HG03039 (cell line): ENCODE results near the gene KNTC1.
"Not testable (repeated sequence)": the region's sequence is repeated elsewhere in the genome, so short reads cannot be mapped to it uniquely, and the experiment has no call there.

ENCODE experiments used
- ATAC-seq: cut with Tn5 transposase; IDR thresholded peaks from one replicate; pipeline ENCODE4 v1.9.1; 2021; ENCODE audit warnings: mild to moderate bottlenecking, moderate library complexity; ENCODE audit not compliant: unreplicated experiment

Gene KNTC1

GRCh38 chr12:122544537-122544936 lies 17.5 kb downstream of the KNTC1 start:
- ATAC-seq, result no peak

DNA sequence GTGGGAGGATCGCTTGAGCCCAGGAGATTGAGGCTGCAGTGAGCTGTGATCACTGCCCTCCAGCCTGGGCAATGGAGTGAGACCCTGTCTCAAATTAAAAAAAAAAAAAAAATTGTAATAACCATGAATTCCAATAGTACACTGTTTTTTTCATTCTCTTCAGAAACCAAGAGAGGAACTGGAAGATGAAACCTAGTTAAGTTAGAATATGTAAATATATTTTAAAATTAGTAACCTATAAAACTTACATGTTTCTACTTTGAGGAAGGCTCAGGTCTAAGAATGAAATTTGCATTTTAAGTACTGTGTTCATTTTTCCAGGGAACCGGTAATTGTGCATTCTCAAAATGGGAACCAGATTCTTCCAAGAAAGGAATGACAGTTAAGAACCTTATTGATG lies 18.8 kb downstream of the KNTC1 start:
- no peak for ATAC-seq

GRCh38 chr12:122547330-122547729 lies 20.3 kb downstream of the KNTC1 start:
- no peak for ATAC-seq

DNA sequence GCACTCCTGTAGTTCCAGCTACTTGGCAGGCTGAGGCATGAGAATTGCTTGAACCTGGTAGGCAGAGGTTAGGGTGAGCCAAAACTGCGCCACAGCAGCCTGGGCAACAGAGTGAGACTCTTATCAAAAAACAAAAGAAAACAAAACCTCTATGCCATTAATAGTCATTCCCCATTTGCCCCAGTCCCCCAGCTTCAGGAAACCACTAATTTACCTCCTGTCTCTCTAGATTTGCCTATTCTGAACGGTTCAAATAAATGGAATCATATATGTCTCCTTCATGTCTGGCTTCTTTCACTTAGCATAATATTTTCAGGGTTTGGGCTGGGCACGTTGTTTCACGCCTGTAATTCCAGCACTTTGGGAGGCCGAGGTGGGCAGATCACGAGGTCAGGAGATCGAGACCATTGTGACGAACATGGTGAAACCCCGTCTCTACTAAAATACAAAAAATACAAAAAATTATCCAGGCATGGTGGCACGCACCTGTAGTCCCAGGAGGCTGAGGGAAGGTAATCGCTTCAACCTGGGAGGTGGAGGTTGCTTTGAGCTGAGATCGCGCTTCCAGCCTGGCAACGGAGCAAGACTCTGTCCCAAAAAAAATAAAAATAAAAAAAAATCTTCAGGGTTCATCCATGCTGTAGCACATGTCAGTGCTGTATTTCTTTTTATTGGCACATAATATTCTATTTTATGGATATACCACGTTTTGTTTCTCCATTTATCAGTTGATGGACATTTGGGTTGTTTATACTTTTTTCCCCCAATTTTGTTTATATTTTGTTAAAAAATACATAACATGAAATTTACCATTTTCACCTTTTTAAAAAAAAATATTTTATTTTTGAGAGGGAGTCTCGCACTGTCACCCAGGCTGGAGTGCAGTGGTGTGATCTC lies 31.9 kb downstream of the KNTC1 start:
- ATAC-seq, result no peak

DNA sequence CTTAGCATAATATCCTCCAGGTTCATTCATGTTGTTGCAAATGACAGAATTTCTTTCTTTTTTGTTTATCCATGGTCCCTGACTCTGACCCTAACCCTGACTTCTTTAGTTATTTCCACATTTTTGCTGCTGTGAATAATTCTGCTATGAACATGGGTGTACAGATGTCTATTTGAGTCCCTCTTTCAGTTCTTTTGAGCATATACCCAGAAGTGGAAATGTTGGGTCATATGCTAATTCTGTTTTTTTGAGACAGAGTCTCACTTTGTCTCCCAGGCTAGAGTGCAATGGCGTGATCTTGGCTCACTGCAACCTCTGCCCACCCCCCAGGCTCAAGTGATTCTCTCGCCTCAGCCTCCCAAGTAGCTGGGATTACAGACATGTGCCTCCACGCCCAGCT lies 33.1 kb downstream of the KNTC1 start:
- no peak for ATAC-seq

- ATAC-seq, result no peak
Observed at GRCh38 chr12:122563361-122563760, 36.3 kb downstream of the KNTC1 start.

- not testable (repeated sequence) for ATAC-seq
Observed at GRCh38 chr12:122566816-122567215, 39.8 kb downstream of the KNTC1 start.

- ATAC-seq, result no peak
Observed at GRCh38 chr12:122569288-122569687, 42.2 kb downstream of the KNTC1 start.

DNA sequence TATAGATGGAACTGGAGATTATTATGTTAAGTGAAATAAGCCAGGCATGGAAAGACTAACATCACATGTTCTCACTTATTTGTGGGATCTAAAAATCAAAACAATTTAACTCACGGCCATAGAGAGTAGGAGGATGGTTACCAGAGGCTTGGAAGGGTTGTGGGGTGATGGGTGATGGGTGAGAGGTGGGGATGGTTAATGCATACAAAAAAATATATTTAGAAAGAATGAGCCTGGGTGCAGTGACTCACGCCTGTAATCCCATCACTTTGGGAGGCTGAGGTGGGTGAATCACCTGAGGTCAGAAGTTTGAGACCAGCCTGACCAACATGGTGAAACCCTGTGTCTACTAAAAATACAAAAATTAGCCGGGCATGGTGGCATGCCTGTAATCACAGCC lies 43.0 kb downstream of the KNTC1 start:
- ATAC-seq, result not testable (repeated sequence)

DNA sequence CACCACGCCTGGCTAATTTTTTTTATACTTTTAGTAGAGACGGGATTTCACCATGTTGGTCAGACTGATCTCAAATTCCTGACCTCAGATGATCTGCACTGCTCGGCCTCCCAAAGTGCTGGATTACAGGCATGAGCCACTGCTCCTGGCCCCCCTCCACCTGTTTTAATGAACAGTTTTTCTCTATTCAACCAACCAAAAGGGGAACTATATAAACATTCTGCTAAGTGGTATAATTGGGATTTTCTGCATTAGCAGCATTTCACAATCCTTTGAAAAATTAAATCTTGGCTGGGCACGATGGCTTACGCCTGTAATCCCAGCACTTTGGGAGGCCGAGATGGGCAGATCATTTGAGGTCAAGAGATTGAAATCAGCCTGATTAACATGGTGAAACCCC lies 44.8 kb downstream of the KNTC1 start:
- no peak for ATAC-seq

- ATAC-seq, result not testable (repeated sequence)
Observed at GRCh38 chr12:122583294-122583693, 56.2 kb downstream of the KNTC1 start.

GRCh38 chr12:122584177-122584863 lies 57.3 kb downstream of the KNTC1 start:
- ATAC-seq, result no peak

DNA sequence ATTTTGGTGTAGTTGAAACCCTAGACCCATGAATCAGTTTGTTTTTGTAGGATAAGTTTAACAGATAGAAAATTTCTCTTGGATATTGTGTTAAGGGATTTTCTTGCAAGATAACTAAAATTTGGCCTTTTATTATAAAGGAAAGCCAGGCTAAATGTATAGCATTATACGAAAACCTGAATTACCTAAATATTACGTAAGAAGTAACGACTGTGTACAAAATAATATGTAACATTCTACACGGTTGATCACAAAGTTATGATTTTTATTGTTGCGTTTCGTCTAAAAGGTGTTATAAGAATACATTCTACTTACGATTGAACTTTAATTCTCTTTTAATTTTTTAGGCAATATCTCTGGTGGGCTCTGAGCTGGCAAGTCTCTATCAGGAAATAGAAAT lies 63.9 kb downstream of the KNTC1 start:
- no peak for ATAC-seq

- ATAC-seq, result not testable (repeated sequence)
Observed at GRCh38 chr12:122591966-122592365, 64.9 kb downstream of the KNTC1 start.

DNA sequence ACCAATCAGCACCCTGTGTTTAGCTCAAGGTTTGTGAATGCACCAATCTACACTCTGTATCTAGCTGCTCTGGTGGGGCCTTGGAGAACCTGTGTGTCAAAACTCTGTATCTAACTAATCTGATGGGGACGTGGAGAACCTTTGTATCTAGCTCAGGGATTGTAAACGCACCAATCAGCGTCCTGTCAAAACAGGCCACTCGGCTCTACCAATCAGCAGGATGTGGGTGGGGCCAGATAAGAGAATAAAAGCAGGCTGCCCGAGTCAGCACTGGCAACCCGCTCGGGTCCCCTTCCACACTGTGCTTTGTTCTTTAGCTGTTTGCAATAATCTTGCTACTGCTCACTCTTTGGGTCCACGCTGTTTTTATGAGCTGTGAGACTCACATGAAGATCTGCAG lies 65.5 kb downstream of the KNTC1 start:
- ATAC-seq, result not testable (repeated sequence)

DNA sequence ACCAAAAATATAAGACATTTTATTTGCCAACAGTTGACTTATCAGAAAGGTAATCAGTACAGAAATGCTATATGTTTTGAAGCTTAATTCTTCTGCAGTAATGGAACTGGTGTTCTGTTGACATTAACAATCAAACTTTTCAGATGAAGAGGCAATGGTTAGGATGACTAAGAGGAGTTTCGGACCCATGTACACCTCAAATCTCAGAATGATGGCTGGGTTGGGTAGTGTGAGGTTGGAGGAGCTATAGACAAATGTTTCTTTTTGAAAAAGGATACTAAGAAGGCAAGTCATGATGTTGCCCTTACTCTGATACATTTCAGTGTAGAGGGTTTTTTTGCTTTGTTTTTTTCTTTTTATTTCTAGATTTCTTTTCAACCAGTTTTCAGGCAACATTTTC lies 66.9 kb downstream of the KNTC1 start:
- ATAC-seq, result no peak

GRCh38 chr12:122596838-122597237 lies 69.8 kb downstream of the KNTC1 start:
- no peak for ATAC-seq

DNA sequence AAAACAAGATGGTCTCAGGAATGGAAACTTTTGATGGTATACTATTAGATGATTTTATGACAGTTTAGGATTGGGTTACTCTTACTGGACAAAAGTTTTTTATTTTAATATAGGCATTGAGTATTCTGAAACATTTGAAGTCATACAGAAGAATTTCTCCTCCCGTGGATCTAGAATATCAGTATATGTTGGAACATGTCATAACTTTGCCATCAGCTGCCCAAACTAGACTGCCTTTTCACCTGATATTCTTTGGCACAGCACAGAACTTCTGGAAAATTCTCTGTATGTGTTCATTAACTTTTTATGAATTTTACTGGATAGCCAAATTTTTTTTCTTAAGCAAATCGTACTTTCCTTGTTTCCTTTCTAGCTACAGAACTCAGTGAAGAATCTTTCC lies 75.4 kb downstream of the KNTC1 start:
- no peak for ATAC-seq

DNA sequence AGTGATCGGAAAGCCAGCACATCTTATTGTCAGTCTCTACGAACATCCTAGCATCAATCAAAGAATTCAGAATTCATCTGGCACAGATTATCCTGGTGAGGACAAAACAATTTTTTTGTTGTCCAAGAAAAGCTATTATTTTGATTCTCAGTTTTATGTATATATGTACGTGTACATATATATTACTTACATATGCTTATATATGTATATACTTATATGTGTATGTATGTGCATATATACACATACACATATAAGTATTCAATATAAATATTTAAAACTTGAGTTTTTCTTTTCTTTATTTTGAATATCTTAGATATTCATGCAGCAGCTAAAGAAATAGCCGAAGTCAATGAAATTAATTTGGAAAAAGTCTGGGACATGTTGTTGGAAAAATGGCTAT lies 77.9 kb downstream of the KNTC1 start:
- no peak for ATAC-seq

- ATAC-seq, result no peak
Observed at GRCh38 chr12:122609732-122610131, 82.7 kb downstream of the KNTC1 start.

DNA sequence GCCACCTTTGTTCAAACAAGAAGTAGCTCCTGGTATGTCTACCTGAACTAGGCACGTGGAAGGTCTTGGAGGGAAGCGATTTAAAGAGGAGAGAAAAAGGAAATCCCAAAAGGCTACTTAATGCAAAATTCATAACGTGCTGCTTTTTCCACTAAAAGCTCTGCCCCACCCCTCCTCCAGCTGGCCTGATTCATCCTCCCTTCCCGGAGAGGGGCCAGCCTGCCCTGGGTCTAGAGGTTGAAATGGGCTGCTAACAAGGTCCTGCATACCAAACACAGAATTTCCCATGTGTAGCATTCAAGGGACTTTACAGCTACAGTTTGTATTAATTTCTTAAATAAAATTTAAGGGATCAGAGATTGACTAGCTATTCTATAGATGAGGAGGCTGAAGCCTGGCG lies 83.2 kb downstream of the KNTC1 start:
- no peak for ATAC-seq

- ATAC-seq, result no peak
Observed at GRCh38 chr12:122610911-122611310, 83.9 kb downstream of the KNTC1 start.
